ENCODE data around the gene PSG4.
"Not testable (repeated sequence)": the region's sequence is repeated elsewhere in the genome, so short reads cannot be mapped to it uniquely, and the experiment has no call there.

The PSG4 gene

GRCh38 chr19:43152214-43152613, 53.2 kb downstream of the PSG4 start:
- H3K36me3 ChIP-seq: no peaks in the 10 kb centered on the region
- no peak overlapping the region for H3K4me3 ChIP-seq
- no peak overlapping the region for H3K27ac ChIP-seq
- H3K4me1 ChIP-seq: no peaks in the 10 kb centered on the region
- intact Hi-C loops (cut with DNase I; ENCODE audit: low total_unique reads): no loop called here
- no peaks in the 10 kb centered on the region for H3K27me3 ChIP-seq
- no peak for TF ChIP-seq CTCF (IDR thresholded peaks at IDR 0.05)
- DNase-seq: no peak
- H3K9me3 ChIP-seq: no peaks in the 10 kb centered on the region

GRCh38 chr19:43149788-43150187, 55.6 kb downstream of the PSG4 start:
- H3K4me3 ChIP-seq; H3K27ac ChIP-seq; H3K9me3 ChIP-seq; intact Hi-C loops (cut with DNase I; ENCODE audit: low total_unique reads); DNase-seq; H3K27me3 ChIP-seq; H3K4me1 ChIP-seq; H3K36me3 ChIP-seq: not testable (repeated sequence)

- no peak for DNase-seq
These were observed 57.2 kb downstream of the PSG4 start for GRCh38 chr19:43148233-43148632.

More at GRCh38 chr19:43148233-43148632, 57.2 kb downstream of the PSG4 start:
- Histone ChIP-seq H3K4me1 (no peaks in the 10 kb centered on the region), H3K27ac (no peak overlapping the region), H3K4me3 (no peak overlapping the region), H3K36me3 (no peaks in the 10 kb centered on the region), H3K27me3 (no peaks in the 10 kb centered on the region), H3K9me3 (no peaks in the 10 kb centered on the region)
- intact Hi-C loops (cut with DNase I; ENCODE audit: low total_unique reads): no loop called here
- no peak for TF ChIP-seq CTCF (IDR thresholded peaks at IDR 0.05)
